ENCODE measurements around the gene SGCA. TPM values are rescaled to one million over a fixed set of nuclear protein-coding genes. Genes with fewer than 3 reads are reported as not detected.

SGCA gene
- total and polyA plus RNA-seq, 2 of the 13 experiments (the other 11 are each of a cell fraction or from before 2014, with no cell fraction given) = not detected

GRCh38 chr17:50139950-50140885 lies 25.6 kb upstream of the SGCA start (continued):
- TF ChIP-seq KDM5B (CRISPR knock-in tag; IDR thresholded peaks at IDR 0.05; ENCODE audit: borderline replicate concordance) = no peak
- 0 out of 2 replicates have a peak, but pooled peaks have one; percentile 28 for TF ChIP-seq ZNF253 (CRISPR knock-in tag; IDR thresholded peaks at IDR 0.05; ENCODE audit: borderline replicate concordance)
- TF ChIP-seq NFATC3 (CRISPR knock-in tag; IDR thresholded peaks at IDR 0.05) = no peak
- TF ChIP-seq FOSL2 (CRISPR knock-in tag; IDR thresholded peaks at IDR 0.05) = peak; percentile 49
- TF ChIP-seq ETV6 (CRISPR knock-in tag; conservative IDR thresholded peaks at IDR 0.05) = no peak
- peak; percentile 70 for TF ChIP-seq ZBTB38 (CRISPR knock-in tag; IDR thresholded peaks at IDR 0.05)
- TF ChIP-seq ARID4A (CRISPR knock-in tag; IDR thresholded peaks at IDR 0.05; ENCODE audit: borderline replicate concordance) = peak; percentile 14; the same call in 1 of the 2 replicates
- no peak for TF ChIP-seq SYNCRIP (IDR thresholded peaks at IDR 0.05; ENCODE audit: insufficient read depth, low read depth, low read length)
- no peak for TF ChIP-seq EED (CRISPR knock-in tag; IDR thresholded peaks at IDR 0.05)
- peak; percentile 49; the same call in 1 of the 2 replicates for TF ChIP-seq MYC (CRISPR knock-in tag; IDR thresholded peaks at IDR 0.05; ENCODE audit: borderline replicate concordance)
- TF ChIP-seq EP300 (IDR thresholded peaks at IDR 0.05; ENCODE audit: low read depth in 2 of 2, low read length in 2 of 2) = no peak
- no peak for TF ChIP-seq EP300 (CRISPR knock-in tag; IDR thresholded peaks at IDR 0.05; ENCODE audit: borderline replicate concordance)
- TF ChIP-seq SIX4 (CRISPR knock-in tag; IDR thresholded peaks at IDR 0.05) = no peak
- TF ChIP-seq NFKBIZ (CRISPR knock-in tag; IDR thresholded peaks at IDR 0.05) = no peak
- TF ChIP-seq HIVEP1 (CRISPR knock-in tag; IDR thresholded peaks at IDR 0.05) = no peak
- no peak for TF ChIP-seq MAFK (conservative IDR thresholded peaks at IDR 0.05 in 1 of 2, IDR thresholded peaks at IDR 0.05 in 1 of 2; ENCODE audit: low read length in 2 of 2)
- TF ChIP-seq, protein P1, sequence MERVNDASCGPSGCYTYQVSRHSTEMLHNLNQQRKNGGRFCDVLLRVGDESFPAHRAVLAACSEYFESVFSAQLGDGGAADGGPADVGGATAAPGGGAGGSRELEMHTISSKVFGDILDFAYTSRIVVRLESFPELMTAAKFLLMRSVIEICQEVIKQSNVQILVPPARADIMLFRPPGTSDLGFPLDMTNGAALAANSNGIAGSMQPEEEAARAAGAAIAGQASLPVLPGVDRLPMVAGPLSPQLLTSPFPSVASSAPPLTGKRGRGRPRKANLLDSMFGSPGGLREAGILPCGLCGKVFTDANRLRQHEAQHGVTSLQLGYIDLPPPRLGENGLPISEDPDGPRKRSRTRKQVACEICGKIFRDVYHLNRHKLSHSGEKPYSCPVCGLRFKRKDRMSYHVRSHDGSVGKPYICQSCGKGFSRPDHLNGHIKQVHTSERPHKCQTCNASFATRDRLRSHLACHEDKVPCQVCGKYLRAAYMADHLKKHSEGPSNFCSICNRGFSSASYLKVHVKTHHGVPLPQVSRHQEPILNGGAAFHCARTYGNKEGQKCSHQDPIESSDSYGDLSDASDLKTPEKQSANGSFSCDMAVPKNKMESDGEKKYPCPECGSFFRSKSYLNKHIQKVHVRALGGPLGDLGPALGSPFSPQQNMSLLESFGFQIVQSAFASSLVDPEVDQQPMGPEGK (CRISPR knock-in tag; IDR thresholded peaks at IDR 0.05) = peak; percentile 52; the same call in 1 of the 2 replicates
- peak; percentile 61; the same call in 1 of the 2 replicates for TF ChIP-seq SALL2 (CRISPR knock-in tag; IDR thresholded peaks at IDR 0.05)
- TF ChIP-seq PITX1 (CRISPR knock-in tag; IDR thresholded peaks at IDR 0.05) = no peak
- no peak for TF ChIP-seq TCF7L2 (IDR thresholded peaks at IDR 0.05; ENCODE audit: low read depth, low read length)
- TF ChIP-seq ZNF605 (CRISPR knock-in tag; IDR thresholded peaks at IDR 0.05) = 0 out of 2 replicates have a peak, but pooled peaks have one; percentile 48
- TF ChIP-seq TBX2 (CRISPR knock-in tag; IDR thresholded peaks at IDR 0.05; ENCODE audit: borderline replicate concordance) = no peak
- TF ChIP-seq PHF21A (CRISPR knock-in tag; IDR thresholded peaks at IDR 0.05) = no peak
- no peak for TF ChIP-seq KMT2A (CRISPR knock-in tag; IDR thresholded peaks at IDR 0.05)
- no peak for TF ChIP-seq ZNF30 (CRISPR knock-in tag; IDR thresholded peaks at IDR 0.05)
